Fibroblast of skin of right quadriceps (primary cell): ENCODE measurements around the gene FAM229B.

Source experiments
- DNase-seq: peaks from one replicate; pipeline ENCODE4 v3.0.0-alpha.2; 2013

The FAM229B gene

GRCh38 chr6:112145080-112145573, 57.7 kb downstream of the FAM229B start:
- no peak for DNase-seq

- DNase-seq, result no peak
These were observed 60.7 kb downstream of the FAM229B start for GRCh38 chr6:112148103-112148502.

- DNase-seq, result peak; percentile 39
These were observed 61.8 kb downstream of the FAM229B start for GRCh38 chr6:112149236-112149635.

- peak; percentile 96 for DNase-seq
These were observed 62.4 kb downstream of the FAM229B start for GRCh38 chr6:112149719-112150263.

- DNase-seq, result peak; percentile 34
These were observed 63.0 kb downstream of the FAM229B start for GRCh38 chr6:112150363-112150762.
